ENCODE measurements around the gene GAB1. TPM values are rescaled to one million over a fixed set of nuclear protein-coding genes. Genes with fewer than 3 reads are reported as not detected.

Gene GAB1
- total and polyA plus RNA-seq, 2 donors (not counting 1 experiment from before 2014, with no cell fraction given): 4.7 to 10.8 TPM

DNA sequence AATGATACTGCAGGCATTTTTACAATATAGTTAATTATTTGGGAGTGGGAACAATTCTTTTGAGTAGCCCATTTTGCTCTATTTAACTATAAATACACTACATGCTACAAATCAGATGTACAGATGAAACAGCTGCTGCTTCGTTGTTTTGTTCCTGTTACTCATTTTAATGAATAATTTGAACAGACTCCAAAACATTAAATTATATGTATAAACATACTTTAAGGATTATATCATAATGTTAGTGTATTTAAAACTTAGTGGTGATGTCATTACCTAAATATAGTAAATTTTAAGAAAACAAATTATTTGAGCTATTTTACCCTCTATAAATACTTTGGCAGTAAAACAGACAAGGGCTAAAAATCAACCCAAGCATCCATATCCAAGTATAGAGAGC, 60.7 kb downstream of the GAB1 start:
- H3K9me3 Mint-ChIP-seq (ENCODE audit: insufficient read depth): no peaks in the 10 kb centered on the region
- no peak overlapping the region for H3K4me3 Mint-ChIP-seq
- ATAC-seq (ENCODE audit: low read depth): no peak
- H3K4me2 ChIP-seq (replicated peaks; ENCODE audit: low read depth, low read length, poor library complexity, severe bottlenecking): no peak overlapping the region
- H3K27ac Mint-ChIP-seq: no peak overlapping the region
- H3K79me2 ChIP-seq (ENCODE audit: control insufficient read depth, insufficient read depth, low read length): peaks cover 32% of the 10 kb centered on the region
- H3K4me3 ChIP-seq (ENCODE audit: control extremely low read depth in 1 of 5, extremely low read depth in 1 of 5, insufficient read depth in 1 of 5, low read depth in 2 of 5, low read length in 4 of 5): no peak overlapping the region
- no peak overlapping the region for H3K9ac ChIP-seq (ENCODE audit: low read length)
- H3K27me3 Mint-ChIP-seq: peaks cover 6% of the 10 kb centered on the region
- WGBS (ENCODE audit: insufficient coverage): no CpG with 5 or more reads among the region's 1 CpG
- no peaks in the 10 kb centered on the region for H4K20me1 ChIP-seq (ENCODE audit: control insufficient read depth, insufficient read depth, low read length, poor library complexity, severe bottlenecking)
- intact Hi-C loops (cut with micrococcal nuclease): no loop called here
- no peaks in the 10 kb centered on the region for H3K9me3 ChIP-seq (ENCODE audit: control extremely low read depth in 1 of 3, control insufficient read depth in 2 of 3, insufficient read depth in 1 of 3, low read length in 2 of 3)
- H3K4me1 ChIP-seq (ENCODE audit: control insufficient read depth in 2 of 2, insufficient read depth in 2 of 2, low read length in 2 of 2): peaks cover under 1 to 4% of the 10 kb centered on the region in 2 donors
- H2AFZ ChIP-seq (ENCODE audit: insufficient read depth, low read depth, low read length, poor library complexity, severe bottlenecking): no peak overlapping the region
- H3K27me3 ChIP-seq (replicated peaks in 1 of 4; ENCODE audit: control extremely low read depth in 1 of 4, control insufficient read depth in 3 of 4, insufficient read depth in 4 of 4, low read length in 3 of 4): no peaks in the 10 kb centered on the region
- TF ChIP-seq EZH2 (IDR thresholded peaks at IDR 0.05; ENCODE audit: borderline replicate concordance, insufficient read depth, low read depth, low read length, poor library complexity, severe bottlenecking): no peak
- TF ChIP-seq, protein P1, sequence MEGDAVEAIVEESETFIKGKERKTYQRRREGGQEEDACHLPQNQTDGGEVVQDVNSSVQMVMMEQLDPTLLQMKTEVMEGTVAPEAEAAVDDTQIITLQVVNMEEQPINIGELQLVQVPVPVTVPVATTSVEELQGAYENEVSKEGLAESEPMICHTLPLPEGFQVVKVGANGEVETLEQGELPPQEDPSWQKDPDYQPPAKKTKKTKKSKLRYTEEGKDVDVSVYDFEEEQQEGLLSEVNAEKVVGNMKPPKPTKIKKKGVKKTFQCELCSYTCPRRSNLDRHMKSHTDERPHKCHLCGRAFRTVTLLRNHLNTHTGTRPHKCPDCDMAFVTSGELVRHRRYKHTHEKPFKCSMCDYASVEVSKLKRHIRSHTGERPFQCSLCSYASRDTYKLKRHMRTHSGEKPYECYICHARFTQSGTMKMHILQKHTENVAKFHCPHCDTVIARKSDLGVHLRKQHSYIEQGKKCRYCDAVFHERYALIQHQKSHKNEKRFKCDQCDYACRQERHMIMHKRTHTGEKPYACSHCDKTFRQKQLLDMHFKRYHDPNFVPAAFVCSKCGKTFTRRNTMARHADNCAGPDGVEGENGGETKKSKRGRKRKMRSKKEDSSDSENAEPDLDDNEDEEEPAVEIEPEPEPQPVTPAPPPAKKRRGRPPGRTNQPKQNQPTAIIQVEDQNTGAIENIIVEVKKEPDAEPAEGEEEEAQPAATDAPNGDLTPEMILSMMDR (IDR thresholded peaks at IDR 0.05): no peak
- H3K27ac ChIP-seq (ENCODE audit: low read length in 2 of 2): no peak overlapping the region
- DNase-seq: no peak
- H3K36me3 ChIP-seq (replicated peaks in 1 of 2; ENCODE audit: control extremely low read depth in 1 of 2, control insufficient read depth in 1 of 2, extremely low read depth in 1 of 2, insufficient read depth in 2 of 2, low read length in 1 of 2): peaks cover 0 to 3% of the 10 kb centered on the region in 2 experiments
- CTCF ChIA-PET: interaction anchor here (0.7 to 2.4 kb wide), 6 partner anchors 9 to 56 kb away, joined by 3 to 8 read pairs (median 4); no protein-coding TSS in a partner anchor
- POLR2A ChIA-PET: no interaction called here
- peaks cover 13% of the 10 kb centered on the region for H3K4me1 Mint-ChIP-seq

DNA sequence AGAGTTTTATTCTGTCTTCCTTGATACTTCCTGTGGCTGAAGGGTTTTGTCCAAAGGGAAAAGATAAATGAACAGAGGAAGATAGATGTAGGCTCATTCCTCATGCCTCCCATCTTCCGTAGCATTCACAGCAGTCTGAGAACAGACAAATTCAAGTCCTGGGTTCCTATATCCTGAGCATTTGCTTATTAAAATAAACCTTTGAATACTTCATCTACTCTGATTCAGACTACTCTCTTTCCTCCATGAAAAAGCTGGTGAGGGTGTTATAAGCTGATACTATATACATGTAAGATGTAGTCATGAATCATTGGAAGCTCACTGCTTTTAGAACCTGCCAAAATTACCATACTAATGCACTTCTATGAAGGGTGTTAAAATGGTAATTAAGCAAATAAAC, 61.2 kb downstream of the GAB1 start:
- DNase-seq (no peak), ATAC-seq (ENCODE audit: low read depth) (no peak)
- Histone ChIP-seq H3K4me1 (ENCODE audit: control insufficient read depth in 2 of 2, insufficient read depth in 2 of 2, low read length in 2 of 2) (peaks cover 6 to 9% of the 10 kb centered on the region in 2 donors), H3K9ac (ENCODE audit: low read length) (no peak overlapping the region), H3K36me3 (replicated peaks in 1 of 2; ENCODE audit: control extremely low read depth in 1 of 2, control insufficient read depth in 1 of 2, extremely low read depth in 1 of 2, insufficient read depth in 2 of 2, low read length in 1 of 2) (peaks cover 0 to 3% of the 10 kb centered on the region in 2 experiments), H2AFZ (ENCODE audit: insufficient read depth, low read depth, low read length, poor library complexity, severe bottlenecking) (no peak overlapping the region), H4K20me1 (ENCODE audit: control insufficient read depth, insufficient read depth, low read length, poor library complexity, severe bottlenecking) (no peaks in the 10 kb centered on the region), H3K27ac (ENCODE audit: low read length in 2 of 2) (no peak overlapping the region), H3K9me3 (ENCODE audit: control extremely low read depth in 1 of 3, control insufficient read depth in 2 of 3, insufficient read depth in 1 of 3, low read length in 2 of 3) (no peaks in the 10 kb centered on the region), H3K4me2 (replicated peaks; ENCODE audit: low read depth, low read length, poor library complexity, severe bottlenecking) (no peak overlapping the region), H3K4me3 (ENCODE audit: control extremely low read depth in 1 of 5, extremely low read depth in 1 of 5, insufficient read depth in 1 of 5, low read depth in 2 of 5, low read length in 4 of 5) (no peak overlapping the region), H3K79me2 (ENCODE audit: control insufficient read depth, insufficient read depth, low read length) (peaks cover 27% of the 10 kb centered on the region), H3K27me3 (replicated peaks in 1 of 4; ENCODE audit: control extremely low read depth in 1 of 4, control insufficient read depth in 3 of 4, insufficient read depth in 4 of 4, low read length in 3 of 4) (no peaks in the 10 kb centered on the region)
- H3K27me3 Mint-ChIP-seq: peaks cover 6% of the 10 kb centered on the region
- peaks cover 13% of the 10 kb centered on the region for H3K4me1 Mint-ChIP-seq
- POLR2A ChIA-PET: no interaction called here
- intact Hi-C loops (cut with micrococcal nuclease): no loop called here
- CTCF ChIA-PET: interaction anchor here (0.9 to 2.4 kb wide), 5 partner anchors 8 to 20 kb away, joined by 3 to 8 read pairs (median 4); no protein-coding TSS in a partner anchor
- H3K9me3 Mint-ChIP-seq (ENCODE audit: insufficient read depth): no peaks in the 10 kb centered on the region
- H3K4me3 Mint-ChIP-seq: no peak overlapping the region
- H3K27ac Mint-ChIP-seq: no peak overlapping the region
- TF ChIP-seq, protein P1 (IDR thresholded peaks at IDR 0.05): no peak
- TF ChIP-seq EZH2 (IDR thresholded peaks at IDR 0.05; ENCODE audit: borderline replicate concordance, insufficient read depth, low read depth, low read length, poor library complexity, severe bottlenecking): no peak
- WGBS (ENCODE audit: insufficient coverage): no CpG with 5 or more reads among the region's 1 CpG
